ENCODE measurements around the gene TBX4. TPM values are rescaled to one million over a fixed set of nuclear protein-coding genes. Genes with fewer than 3 reads are reported as not detected.
A peak's percentile ranks its signal among the peaks of the same experiment; 100 is the strongest.

TBX4 gene
- polyA plus RNA-seq, 4 donors, result 16.8 TPM; not detected in 3

GRCh38 chr17:61411261-61412142 is 40.7 kb upstream of the TBX4 start:
- 0 to 1% (median 1%) methylated on average over 63 to 75 of the region's 75 CpGs for WGBS, 3 donors
- H3K4me1 ChIP-seq (ENCODE audit: control insufficient read depth in 3 of 3, insufficient read depth in 2 of 3, low read depth in 1 of 3, low read length in 2 of 3), result peaks cover 0 to 28% (median 0%) of the 10 kb centered on the region in 3 donors
- DNase-seq (peak; percentile 27 to 66), FAIRE-seq (no peak)
- peaks cover 7 to 92% (median 25%) of the 10 kb centered on the region in 3 donors for H3K27me3 ChIP-seq (ENCODE audit: control insufficient read depth in 3 of 3, insufficient read depth in 3 of 3, low read length in 3 of 3)
- H3K36me3 ChIP-seq (ENCODE audit: control insufficient read depth in 3 of 3, insufficient read depth in 2 of 3, low read depth in 1 of 3, low read length in 3 of 3), result peaks cover 0 to 18% (median 0%) of the 10 kb centered on the region in 3 donors
- H3K4me3 ChIP-seq (ENCODE audit: low read depth in 1 of 3, low read length in 3 of 3), result peak overlapping the region; percentile 28 to 56 (median 52)
- peak overlapping the region in 2 of 3 donors; percentile 81 for H3K27ac ChIP-seq (ENCODE audit: low read depth in 1 of 3, low read length in 2 of 3)
- H3K9me3 ChIP-seq (ENCODE audit: control insufficient read depth in 2 of 2, insufficient read depth in 1 of 2, low read depth in 1 of 2, low read length in 1 of 2), result peaks cover 0 to 3% of the 10 kb centered on the region in 2 donors

- H3K36me3 ChIP-seq (ENCODE audit: control insufficient read depth in 3 of 3, insufficient read depth in 2 of 3, low read depth in 1 of 3, low read length in 3 of 3), result peaks cover 0 to 13% (median 0%) of the 10 kb centered on the region in 3 donors
- H3K9me3 ChIP-seq (ENCODE audit: control insufficient read depth in 2 of 2, insufficient read depth in 1 of 2, low read depth in 1 of 2, low read length in 1 of 2), result peaks cover 0 to 3% of the 10 kb centered on the region in 2 donors
- H3K4me1 ChIP-seq (ENCODE audit: control insufficient read depth in 3 of 3, insufficient read depth in 2 of 3, low read depth in 1 of 3, low read length in 2 of 3), result peaks cover 0 to 33% (median 0%) of the 10 kb centered on the region in 3 donors
- DNase-seq (peak; percentile 62 to 90), FAIRE-seq (no peak)
- 0 to 1% (median 0%) methylated on average over 66 to 69 of the region's 69 CpGs for WGBS, 3 donors
- peaks cover 9 to 84% (median 18%) of the 10 kb centered on the region in 3 donors for H3K27me3 ChIP-seq (ENCODE audit: control insufficient read depth in 3 of 3, insufficient read depth in 3 of 3, low read length in 3 of 3)
- peak overlapping the region in 2 of 3 donors; percentile 81 for H3K27ac ChIP-seq (ENCODE audit: low read depth in 1 of 3, low read length in 2 of 3)
- peak overlapping the region; percentile 32 to 56 (median 52) for H3K4me3 ChIP-seq (ENCODE audit: low read depth in 1 of 3, low read length in 3 of 3)
Measured at GRCh38 chr17:61412143-61412859, 39.9 kb upstream of the TBX4 start.

GRCh38 chr17:61412860-61413660 is 39.2 kb upstream of the TBX4 start:
- H3K27ac ChIP-seq (ENCODE audit: low read depth in 1 of 3, low read length in 2 of 3), result peak overlapping the region in 2 of 3 donors; percentile 57 to 63
- FAIRE-seq, result no peak
- peaks cover 0 to 33% (median 0%) of the 10 kb centered on the region in 3 donors for H3K4me1 ChIP-seq (ENCODE audit: control insufficient read depth in 3 of 3, insufficient read depth in 2 of 3, low read depth in 1 of 3, low read length in 2 of 3)
- DNase-seq, result no peak
- H3K4me3 ChIP-seq (ENCODE audit: low read depth in 1 of 3, low read length in 3 of 3), result peak overlapping the region; percentile 32 to 56 (median 52)
- WGBS, 3 donors, result 10 to 16% (median 16%) methylated on average over 28 to 38 of the region's 38 CpGs
- peaks cover 7 to 77% (median 13%) of the 10 kb centered on the region in 3 donors for H3K27me3 ChIP-seq (ENCODE audit: control insufficient read depth in 3 of 3, insufficient read depth in 3 of 3, low read length in 3 of 3)
- peaks cover 0 to 7% (median 0%) of the 10 kb centered on the region in 3 donors for H3K36me3 ChIP-seq (ENCODE audit: control insufficient read depth in 3 of 3, insufficient read depth in 2 of 3, low read depth in 1 of 3, low read length in 3 of 3)
- peaks cover 0 to 3% of the 10 kb centered on the region in 2 donors for H3K9me3 ChIP-seq (ENCODE audit: control insufficient read depth in 2 of 2, insufficient read depth in 1 of 2, low read depth in 1 of 2, low read length in 1 of 2)

- H3K27me3 ChIP-seq (ENCODE audit: control insufficient read depth in 3 of 3, insufficient read depth in 3 of 3, low read length in 3 of 3), result peaks cover 2 to 70% (median 8%) of the 10 kb centered on the region in 3 donors
- DNase-seq, result no peak
- H3K4me3 ChIP-seq (ENCODE audit: low read depth in 1 of 3, low read length in 3 of 3), result no peak overlapping the region
- H3K9me3 ChIP-seq (ENCODE audit: control insufficient read depth in 2 of 2, insufficient read depth in 1 of 2, low read depth in 1 of 2, low read length in 1 of 2), result peaks cover 0 to 3% of the 10 kb centered on the region in 2 donors
- WGBS, 3 donors, result 85 to 88% (median 87%) methylated on average over 8 of the region's 8 CpGs
- H3K27ac ChIP-seq (ENCODE audit: low read depth in 1 of 3, low read length in 2 of 3), result no peak overlapping the region
- peaks cover 0 to 28% (median 0%) of the 10 kb centered on the region in 3 donors for H3K4me1 ChIP-seq (ENCODE audit: control insufficient read depth in 3 of 3, insufficient read depth in 2 of 3, low read depth in 1 of 3, low read length in 2 of 3)
- H3K36me3 ChIP-seq (ENCODE audit: control insufficient read depth in 3 of 3, insufficient read depth in 2 of 3, low read depth in 1 of 3, low read length in 3 of 3), result peaks cover 0 to 2% (median 0%) of the 10 kb centered on the region in 3 donors
- no peak for FAIRE-seq
Measured at GRCh38 chr17:61413661-61414126, 38.5 kb upstream of the TBX4 start.

- DNase-seq, result no peak
- Histone ChIP-seq H3K36me3 (ENCODE audit: control insufficient read depth in 3 of 3, insufficient read depth in 2 of 3, low read depth in 1 of 3, low read length in 3 of 3) (no peaks in the 10 kb centered on the region), H3K27ac (ENCODE audit: low read depth in 1 of 3, low read length in 2 of 3) (no peak overlapping the region), H3K27me3 (ENCODE audit: control insufficient read depth in 3 of 3, insufficient read depth in 3 of 3, low read length in 3 of 3) (peaks cover 2 to 67% (median 6%) of the 10 kb centered on the region in 3 donors), H3K4me1 (ENCODE audit: control insufficient read depth in 3 of 3, insufficient read depth in 2 of 3, low read depth in 1 of 3, low read length in 2 of 3) (peaks cover 0 to 26% (median 0%) of the 10 kb centered on the region in 3 donors), H3K4me3 (ENCODE audit: low read depth in 1 of 3, low read length in 3 of 3) (no peak overlapping the region), H3K9me3 (ENCODE audit: control insufficient read depth in 2 of 2, insufficient read depth in 1 of 2, low read depth in 1 of 2, low read length in 1 of 2) (peaks cover 0 to 3% of the 10 kb centered on the region in 2 donors)
- no peak for FAIRE-seq
- WGBS, 3 donors, result 60 to 63% (median 61%) methylated on average over 15 to 16 of the region's 16 CpGs
Measured at GRCh38 chr17:61414141-61414935, 37.9 kb upstream of the TBX4 start.

GRCh38 chr17:61414936-61415251 is 37.3 kb upstream of the TBX4 start:
- WGBS, 3 donors, result 71 to 83% (median 76%) methylated on average over 5 of the region's 5 CpGs
- Histone ChIP-seq H3K4me3 (ENCODE audit: low read depth in 1 of 3, low read length in 3 of 3) (no peak overlapping the region), H3K27ac (ENCODE audit: low read depth in 1 of 3, low read length in 2 of 3) (no peak overlapping the region), H3K36me3 (ENCODE audit: control insufficient read depth in 3 of 3, insufficient read depth in 2 of 3, low read depth in 1 of 3, low read length in 3 of 3) (no peaks in the 10 kb centered on the region), H3K9me3 (ENCODE audit: control insufficient read depth in 2 of 2, insufficient read depth in 1 of 2, low read depth in 1 of 2, low read length in 1 of 2) (peaks cover 0 to 3% of the 10 kb centered on the region in 2 donors), H3K27me3 (ENCODE audit: control insufficient read depth in 3 of 3, insufficient read depth in 3 of 3, low read length in 3 of 3) (peaks cover 2 to 69% (median 8%) of the 10 kb centered on the region in 3 donors), H3K4me1 (ENCODE audit: control insufficient read depth in 3 of 3, insufficient read depth in 2 of 3, low read depth in 1 of 3, low read length in 2 of 3) (peaks cover 0 to 26% (median 0%) of the 10 kb centered on the region in 3 donors)
- no peak for DNase-seq
- no peak for FAIRE-seq

- FAIRE-seq (no peak), DNase-seq (no peak)
- peaks cover 0 to 21% (median 0%) of the 10 kb centered on the region in 3 donors for H3K4me1 ChIP-seq (ENCODE audit: control insufficient read depth in 3 of 3, insufficient read depth in 2 of 3, low read depth in 1 of 3, low read length in 2 of 3)
Measured at GRCh38 chr17:61415374-61416210, 36.6 kb upstream of the TBX4 start.

More at GRCh38 chr17:61415374-61416210, 36.6 kb upstream of the TBX4 start:
- Histone ChIP-seq H3K4me3 (ENCODE audit: low read depth in 1 of 3, low read length in 3 of 3) (no peak overlapping the region), H3K27me3 (ENCODE audit: control insufficient read depth in 3 of 3, insufficient read depth in 3 of 3, low read length in 3 of 3) (peaks cover 2 to 62% (median 4%) of the 10 kb centered on the region in 3 donors), H3K9me3 (ENCODE audit: control insufficient read depth in 2 of 2, insufficient read depth in 1 of 2, low read depth in 1 of 2, low read length in 1 of 2) (peaks cover 0 to 3% of the 10 kb centered on the region in 2 donors), H3K27ac (ENCODE audit: low read depth in 1 of 3, low read length in 2 of 3) (no peak overlapping the region), H3K36me3 (ENCODE audit: control insufficient read depth in 3 of 3, insufficient read depth in 2 of 3, low read depth in 1 of 3, low read length in 3 of 3) (no peaks in the 10 kb centered on the region)
- 90 to 94% (median 92%) methylated on average over 6 of the region's 6 CpGs for WGBS, 3 donors

Measured in small intestine (tissue), 7 donors.